Keratinocyte (primary cell): ENCODE results near the gene ARFGEF3.

Experiments
- EZH2 ChIP-seq: IDR thresholded peaks from one replicate; pipeline ENCODE4 v1.6.1; 2012; ENCODE audit warnings: inconsistent platforms, mild to moderate bottlenecking, low read length, moderate library complexity
- TF ChIP-seq, protein P1 (sequence below), 3 experiments: IDR thresholded peaks in 1 of 3; conservative IDR thresholded peaks in 1 of 3; optimal IDR thresholded peaks in 1 of 3; 2 replicates in 2 of 3; 3 replicates in 1 of 3; pipeline versions ENCODE3 to v1.5.1; 2011; ENCODE audit warnings: low read length in 3 of 3, mild to moderate bottlenecking in 3 of 3, moderate library complexity in 2 of 3, control low read depth in 1 of 3, inconsistent platforms in 1 of 3; ENCODE audit not compliant: insufficient read depth in 2 of 3; ENCODE audit errors: extremely low read depth in 1 of 3

GRCh38 chr6:138241934-138242333 is 80.2 kb downstream of the ARFGEF3 start:
- TF ChIP-seq, protein P1, sequence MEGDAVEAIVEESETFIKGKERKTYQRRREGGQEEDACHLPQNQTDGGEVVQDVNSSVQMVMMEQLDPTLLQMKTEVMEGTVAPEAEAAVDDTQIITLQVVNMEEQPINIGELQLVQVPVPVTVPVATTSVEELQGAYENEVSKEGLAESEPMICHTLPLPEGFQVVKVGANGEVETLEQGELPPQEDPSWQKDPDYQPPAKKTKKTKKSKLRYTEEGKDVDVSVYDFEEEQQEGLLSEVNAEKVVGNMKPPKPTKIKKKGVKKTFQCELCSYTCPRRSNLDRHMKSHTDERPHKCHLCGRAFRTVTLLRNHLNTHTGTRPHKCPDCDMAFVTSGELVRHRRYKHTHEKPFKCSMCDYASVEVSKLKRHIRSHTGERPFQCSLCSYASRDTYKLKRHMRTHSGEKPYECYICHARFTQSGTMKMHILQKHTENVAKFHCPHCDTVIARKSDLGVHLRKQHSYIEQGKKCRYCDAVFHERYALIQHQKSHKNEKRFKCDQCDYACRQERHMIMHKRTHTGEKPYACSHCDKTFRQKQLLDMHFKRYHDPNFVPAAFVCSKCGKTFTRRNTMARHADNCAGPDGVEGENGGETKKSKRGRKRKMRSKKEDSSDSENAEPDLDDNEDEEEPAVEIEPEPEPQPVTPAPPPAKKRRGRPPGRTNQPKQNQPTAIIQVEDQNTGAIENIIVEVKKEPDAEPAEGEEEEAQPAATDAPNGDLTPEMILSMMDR (optimal IDR thresholded peaks at IDR 0.05 in 1 of 3, IDR thresholded peaks at IDR 0.05 in 1 of 3, conservative IDR thresholded peaks at IDR 0.05 in 1 of 3; ENCODE audit: extremely low read depth in 1 of 3, insufficient read depth in 2 of 3, low read length in 3 of 3): no peak
- TF ChIP-seq EZH2: no peak
